Stimulated activated CD4-positive, alpha-beta T cell treated with anti-CD3 and anti-CD28 coated beads, Interleukin-1b, Interleukin-23, amount 100 ng/mL, for 4 hours (primary cell): ENCODE measurements around the gene LCN15.

Source experiments
- DNase-seq, 2 donors: peaks; one replicate each; pipeline ENCODE4 v3.0.0-alpha.2; 2020; ENCODE audit warnings: low read depth in 2 of 2

Gene LCN15

GRCh38 chr9:136740971-136741882 is 23.1 kb downstream of the LCN15 start:
- no peak for DNase-seq

- no peak for DNase-seq
Measured at GRCh38 chr9:136740491-136740890, 23.8 kb downstream of the LCN15 start.

- no peak for DNase-seq
Measured at GRCh38 chr9:136740069-136740468, 24.2 kb downstream of the LCN15 start.

GRCh38 chr9:136739509-136739908 is 24.8 kb downstream of the LCN15 start:
- no peak for DNase-seq

- DNase-seq: no peak
Measured at GRCh38 chr9:136738960-136739359, 25.4 kb downstream of the LCN15 start.

GRCh38 chr9:136735812-136736480 is 28.4 kb downstream of the LCN15 start:
- no peak for DNase-seq

GRCh38 chr9:136734837-136735496 is 29.4 kb downstream of the LCN15 start:
- no peak for DNase-seq

GRCh38 chr9:136733611-136734010 is 30.7 kb downstream of the LCN15 start:
- DNase-seq: no peak

- DNase-seq: no peak
Measured at GRCh38 chr9:136732444-136733178, 31.7 kb downstream of the LCN15 start.

GRCh38 chr9:136729926-136730325 is 34.4 kb downstream of the LCN15 start:
- DNase-seq: no peak

- DNase-seq: no peak
Measured at GRCh38 chr9:136729144-136729543, 35.2 kb downstream of the LCN15 start.

- no peak for DNase-seq
Measured at GRCh38 chr9:136728548-136729123, 35.7 kb downstream of the LCN15 start.

- peak; percentile 96 to 97 for DNase-seq
Measured at GRCh38 chr9:136728080-136728547, 36.2 kb downstream of the LCN15 start.

- no peak for DNase-seq
Measured at GRCh38 chr9:136726631-136727191, 37.6 kb downstream of the LCN15 start.

GRCh38 chr9:136726118-136726517 is 38.2 kb downstream of the LCN15 start:
- no peak for DNase-seq

GRCh38 chr9:136725612-136726011 is 38.7 kb downstream of the LCN15 start:
- no peak for DNase-seq

GRCh38 chr9:136724772-136725171 is 39.5 kb downstream of the LCN15 start:
- DNase-seq: no peak

GRCh38 chr9:136723989-136724388 is 40.3 kb downstream of the LCN15 start:
- DNase-seq: no peak

- DNase-seq: no peak
Measured at GRCh38 chr9:136723362-136723976, 40.8 kb downstream of the LCN15 start.

- no peak for DNase-seq
Measured at GRCh38 chr9:136722969-136723356, 41.4 kb downstream of the LCN15 start.
